Heart left ventricle (tissue), 16 donors: Measurements from ENCODE around the gene ARFGAP1. TPM values are rescaled to one million over a fixed set of nuclear protein-coding genes. Genes with fewer than 3 reads are reported as not detected.

ENCODE experiments used
- ATAC-seq, 4 donors: fragments of 200-7000 bp; cut with Tn5 transposase; one replicate each; pipeline ENCODE4 v1.9.1; 2020 to 2022; ENCODE audit warnings: moderate library complexity in 4 of 4, mild to moderate bottlenecking in 3 of 4, moderate number of reproducible peaks in 1 of 4
- DNase-seq, 5 donors: peaks; one replicate each; pipeline ENCODE4 v3.0.0-alpha.2; 2020
- H3K27ac ChIP-seq, 12 donors: fragments of 200-600 bp; sonication (generic) in 4 of 12; one replicate each; pipeline versions ENCODE4 v1.5.0 to v1.8.0; 2016 to 2022; ENCODE audit warnings: mild to moderate bottlenecking in 2 of 12
- H3K27me3 ChIP-seq, 9 donors: fragments of 200-600 bp; sonication (generic) in 2 of 9; one replicate each; pipeline versions ENCODE4 v1.5.1 to v1.8.0; 2016 to 2022; ENCODE audit warnings: mild to moderate bottlenecking in 3 of 9
- H3K36me3 ChIP-seq, 9 donors: fragments of 200-600 bp; sonication (generic) in 2 of 9; one replicate each; pipeline versions ENCODE4 v1.5.0 to v1.8.0; 2018 to 2022; ENCODE audit warnings: mild to moderate bottlenecking in 2 of 9
- H3K4me1 ChIP-seq, 12 donors: fragments of 200-600 bp; sonication (generic) in 4 of 12; one replicate each; pipeline versions ENCODE4 v1.5.0 to v1.8.0; 2016 to 2022; ENCODE audit warnings: mild to moderate bottlenecking in 3 of 12
- H3K4me3 ChIP-seq, 12 donors: fragments of 200-600 bp; sonication (generic) in 4 of 12; one replicate each; pipeline versions ENCODE4 v1.5.0 to v1.8.0; 2017 to 2022; ENCODE audit warnings: mild to moderate bottlenecking in 9 of 12, moderate library complexity in 4 of 12
- H3K9me3 ChIP-seq, 12 donors: fragments of 200-600 bp; sonication (generic) in 4 of 12; one replicate each; pipeline versions ENCODE4 v1.5.0 to v1.8.0; 2016 to 2022; ENCODE audit warnings: mild to moderate bottlenecking in 1 of 12
- CTCF ChIP-seq, 12 donors: fragments of 200-600 bp; sonication (generic) in 4 of 12; IDR thresholded peaks; one replicate each; pipeline versions ENCODE4 v1.5.0 to v1.8.0; 2018 to 2022; ENCODE audit warnings: antibody characterized with exemption in 12 of 12, mild to moderate bottlenecking in 5 of 12
- POLR2A ChIP-seq, 2 donors: fragments of 450-650 bp; IDR thresholded peaks; one replicate each; pipeline ENCODE4 v1.6.1; 2017; ENCODE audit warnings: antibody characterized with exemption in 2 of 2, mild to moderate bottlenecking in 2 of 2, moderate library complexity in 2 of 2
- WGBS, 4 donors: extraction: QIAGEN DNeasy Blood & Tissue Kit in 2 of 4; methylation state at CpG; one replicate each; pipeline versions ENCODE4 v1.1.5 to v1.1.7; 2013 to 2018; 5-methylcytosine and 5-hydroxymethylcytosine counted together
- intact Hi-C, 10 donors: fragments of 100-400 bp; cut with DNase I; formaldehyde crosslinking; loops; one replicate each; pipeline versions ENCODE4 v1.11.1 to v1.14.2; 2022
- polyA plus RNA-seq, 2 donors: library from polyadenylated mRNA; stranded (reverse); fragments of 200-250 nt; gene quantifications; one replicate each; pipeline ENCODE4 v1.2.3, GENCODE V29; 2013
- total RNA-seq, 9 donors: library from RNA; depleted of rRNA in 2 of 9; stranded (reverse); fragments of >200 nt in 2 of 9; fragmentation: NEBNext Ultra II Directional in 3 of 9; extraction: Animal tissue kit (Norgen Biotek cat#: 25700) in 3 of 9; gene quantifications; one replicate each; pipeline versions ENCODE4 v1.1.0 to v1.2.4, GENCODE V29; 2016 to 2023
- donor health status: ischemic (EF 13 %, LVEDD 7.1; RV severe dilation, severe dysfunction).
- donor health status: healthy with polysubstance abuse.
- donor health status: DM: no; HTN: yes; CAD: no.
- donor health status: DM: no; HTN: no; CAD: no.
- donor health status: ischemic (EF 25% LVEDD 6.9; RV normal size, moderate dysfunction).
- donor health status: ischemic (EF 25% LVEDD 5.7; RV mildly dilated, moderate dysfunction).
- donor health status: healthy.
- donor health status: DM: yes; HTN: yes; CAD: no.
- donor health status: ischemic (EF 35%, LVEDD 5.7; RV mildly dilated, moderate dysfunction).
- donor health status: nonischemic (EF 11% LVEDD 7.7; RV severe dilation, severe dysfunction).
- donor health status: DM: yes; HTN: yes; CAD: no.
- donor health status: PGD.
- donor health status: ischemic (EF 29% LVEDD 5.4; RV normal size, mild dysfunction).
- donor health status: nonischemic (EF 23%, LVEDD 6.1; RV moderate dilation, normal function).

ARFGAP1 gene
- total and polyA plus RNA-seq, 11 donors, result 14.3 to 51.6 (median 29.5) TPM

DNA sequence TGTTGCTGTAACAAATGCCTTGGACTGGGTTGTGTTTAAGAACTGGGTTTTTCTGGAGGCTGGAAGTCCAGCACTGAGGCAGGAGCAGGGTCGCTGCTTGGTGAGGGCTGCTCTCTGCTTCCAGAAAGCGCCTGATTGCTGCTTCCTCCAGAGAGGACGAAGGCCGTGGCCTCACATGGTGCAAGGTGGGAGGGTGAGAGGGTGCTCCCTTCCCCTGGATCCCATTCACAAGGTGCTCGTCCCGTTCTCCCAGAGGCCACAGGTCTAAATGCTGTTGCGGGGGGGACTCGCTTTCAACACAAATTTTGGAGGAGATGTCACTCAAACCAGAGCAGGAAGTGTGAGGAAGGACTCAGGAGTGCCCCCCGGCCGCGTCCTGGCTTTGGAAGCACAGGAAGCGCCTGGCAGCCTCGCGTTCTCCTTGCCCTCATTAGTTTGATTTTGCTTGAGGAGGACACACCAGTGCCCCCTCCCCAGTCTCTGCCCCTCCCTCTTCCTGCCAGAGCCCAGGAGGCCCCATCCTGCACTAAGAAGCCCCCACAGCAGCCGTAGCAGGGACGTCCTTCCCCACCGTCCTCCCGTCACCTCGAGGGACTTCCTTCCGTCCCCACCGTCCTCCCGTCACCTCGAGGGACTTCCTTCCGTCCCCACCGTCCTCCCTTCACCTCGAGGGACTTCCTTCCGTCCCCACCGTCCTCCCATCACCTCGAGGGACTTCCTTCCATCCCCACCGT, 10.7 kb upstream of the ARFGAP1 start:
- peaks cover 8 to 76% (median 18%) of the 10 kb centered on the region in 9 donors for H3K27me3 ChIP-seq
- H3K4me1 ChIP-seq, result no peaks in the 10 kb centered on the region
- intact Hi-C loops, result no loop called here
- no peak for ATAC-seq
- TF ChIP-seq CTCF (IDR thresholded peaks at IDR 0.05), result no peak
- TF ChIP-seq POLR2A (IDR thresholded peaks at IDR 0.05), result no peak
- DNase-seq, result no peak
- WGBS, 4 donors, result 34 to 52% (median 48%) methylated on average over 30 of the region's 30 CpGs
- H3K9me3 ChIP-seq, result no peaks in the 10 kb centered on the region
- no peak overlapping the region for H3K27ac ChIP-seq
- no peaks in the 10 kb centered on the region for H3K36me3 ChIP-seq
- H3K4me3 ChIP-seq, result no peak overlapping the region

GRCh38 chr20:63262836-63263235, 9.8 kb upstream of the ARFGAP1 start:
- TF ChIP-seq CTCF (IDR thresholded peaks at IDR 0.05) (no peak), POLR2A (IDR thresholded peaks at IDR 0.05) (no peak)
- ATAC-seq, result no peak
- H3K27me3 ChIP-seq, result peaks cover 8 to 80% (median 21%) of the 10 kb centered on the region in 9 donors
- H3K36me3 ChIP-seq, result no peaks in the 10 kb centered on the region
- intact Hi-C loops, result no loop called here
- WGBS, 4 donors, result 80 to 86% (median 82%) methylated on average over 5 to 9 of the region's 9 CpGs
- no peak overlapping the region for H3K4me3 ChIP-seq
- H3K4me1 ChIP-seq, result no peaks in the 10 kb centered on the region
- no peaks in the 10 kb centered on the region for H3K9me3 ChIP-seq
- H3K27ac ChIP-seq, result no peak overlapping the region
- no peak for DNase-seq

DNA sequence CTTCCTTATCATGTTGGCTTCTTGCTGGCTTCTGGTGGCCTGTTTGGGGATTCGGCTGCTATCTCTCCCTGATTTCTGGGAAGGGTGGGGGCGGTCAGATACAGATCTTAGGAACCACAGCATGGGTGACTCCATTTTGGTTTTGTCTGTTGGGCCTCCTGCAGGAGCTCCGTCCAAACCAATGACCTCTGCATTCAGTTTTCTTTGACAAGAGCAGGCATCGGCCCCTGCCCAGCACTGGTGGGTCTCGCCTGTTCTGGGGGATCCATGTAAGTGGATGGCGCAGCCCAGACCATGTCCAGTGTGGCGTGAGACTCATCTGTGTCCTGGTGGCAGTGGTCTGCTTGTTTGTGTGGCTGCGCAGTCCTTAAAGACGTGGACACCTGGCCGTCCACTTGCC, 8.6 kb upstream of the ARFGAP1 start:
- TF ChIP-seq POLR2A (IDR thresholded peaks at IDR 0.05), result no peak
- TF ChIP-seq CTCF (IDR thresholded peaks at IDR 0.05), result no peak

GRCh38 chr20:63264519-63264918, 8.1 kb upstream of the ARFGAP1 start:
- intact Hi-C loops, result no loop called here
- H3K27ac ChIP-seq, result no peak overlapping the region
- H3K9me3 ChIP-seq, result no peaks in the 10 kb centered on the region
- no peaks in the 10 kb centered on the region for H3K36me3 ChIP-seq
- no peak overlapping the region for H3K4me3 ChIP-seq
- ATAC-seq (no peak), DNase-seq (no peak)
- TF ChIP-seq POLR2A (IDR thresholded peaks at IDR 0.05), result no peak
- TF ChIP-seq CTCF (IDR thresholded peaks at IDR 0.05), result no peak
- WGBS, 4 donors, result 48 to 56% (median 50%) methylated on average over 14 of the region's 14 CpGs
- H3K4me1 ChIP-seq, result no peaks in the 10 kb centered on the region
- peaks cover 7 to 70% (median 21%) of the 10 kb centered on the region in 9 donors for H3K27me3 ChIP-seq

More for the DNA sequence above, 8.6 kb upstream of the ARFGAP1 start:
- no peak for DNase-seq
- Histone ChIP-seq H3K4me3 (no peak overlapping the region), H3K27me3 (peaks cover 8 to 74% (median 21%) of the 10 kb centered on the region in 9 donors), H3K9me3 (no peaks in the 10 kb centered on the region), H3K27ac (no peak overlapping the region), H3K36me3 (no peaks in the 10 kb centered on the region), H3K4me1 (no peaks in the 10 kb centered on the region)
- ATAC-seq, result no peak
- intact Hi-C loops, result no loop called here
- WGBS, 4 donors, result 77 to 82% (median 80%) methylated on average over 7 to 10 of the region's 10 CpGs
